Neural cell (in vitro differentiated cells): ENCODE results near the gene ACTA2. TPM values are rescaled to one million over a fixed set of nuclear protein-coding genes. Genes with fewer than 3 reads are reported as not detected.

Source experiments
- H2AFZ ChIP-seq: fragments of 200-600, 300-800 bp; sonication (generic), shearing (Covaris generic); 2 replicates; pipeline ENCODE4 v1.6.0; 2014; ENCODE audit warnings: low read depth, mild to moderate bottlenecking, antibody characterized with exemption, low read length, moderate library complexity
- H3F3A ChIP-seq: fragments of 200-600 bp; shearing (Covaris generic); 2 replicates; pipeline ENCODE4 v1.6.1; 2016; ENCODE audit warnings: mild to moderate bottlenecking, moderate library complexity, mixed read lengths, antibody characterized with exemption, low read length; ENCODE audit not compliant: insufficient read depth, poor library complexity, severe bottlenecking
- H3K27ac ChIP-seq: fragments of 200-600, 300-800 bp; sonication (generic), shearing (Covaris generic); 2 replicates; pipeline ENCODE4 v1.5.1; 2014; ENCODE audit warnings: mild to moderate bottlenecking, low read length, moderate library complexity
- H3K27me3 ChIP-seq: fragments of 300-800, 200-600 bp; sonication (generic), shearing (Covaris generic); 2 replicates; pipeline ENCODE4 v1.6.0; 2014; ENCODE audit warnings: mild to moderate bottlenecking, low read depth, low read length, moderate library complexity; ENCODE audit not compliant: insufficient read depth
- H3K36me3 ChIP-seq: fragments of 300-800, 200-600 bp; sonication (generic), shearing (Covaris generic); 2 replicates; pipeline ENCODE4 v1.5.1; 2014; ENCODE audit warnings: mild to moderate bottlenecking, antibody characterized with exemption, low read length, moderate library complexity; ENCODE audit not compliant: insufficient read depth
- H3K4me2 ChIP-seq: fragments of 300-800, 200-600 bp; sonication (generic), shearing (Covaris generic); 2 replicates; pipeline ENCODE4 v1.6.0; 2014; ENCODE audit warnings: mild to moderate bottlenecking, low read length
- H3K4me3 ChIP-seq: fragments of 300-800, 200-600 bp; sonication (generic), shearing (Covaris generic); 2 replicates; pipeline ENCODE4 v1.5.1; 2014; ENCODE audit warnings: mild to moderate bottlenecking, low read length, moderate library complexity
- H3K79me2 ChIP-seq: fragments of 200-600 bp; shearing (Covaris generic); replicated peaks from 2 replicates; pipeline ENCODE4 v1.6.0; 2014; ENCODE audit warnings: mild to moderate bottlenecking, low read length, moderate library complexity; ENCODE audit not compliant: insufficient read depth
- H3K9ac ChIP-seq: fragments of 300-800, 200-600 bp; sonication (generic), shearing (Covaris generic); 2 replicates; pipeline ENCODE4 v1.6.1; 2016; ENCODE audit warnings: mild to moderate bottlenecking, low read length, mixed read lengths
- H3K9me2 ChIP-seq: fragments of 200-600 bp; shearing (Covaris generic); 2 replicates; pipeline ENCODE4 v1.6.1; 2016; ENCODE audit warnings: mild to moderate bottlenecking, low read length, mixed read lengths; ENCODE audit not compliant: insufficient read depth
- H3K9me3 ChIP-seq: fragments of 200-600, 300-800 bp; sonication (generic), shearing (Covaris generic); 2 replicates; pipeline ENCODE4 v1.6.1; 2016; ENCODE audit warnings: mild to moderate bottlenecking, mixed run types, low read length, moderate library complexity, mixed read lengths
- H4K20me1 ChIP-seq: fragments of 200-600 bp; shearing (Covaris generic); 2 replicates; pipeline ENCODE4 v1.6.1; 2016; ENCODE audit warnings: mild to moderate bottlenecking, mixed run types; ENCODE audit not compliant: insufficient read depth
- EP300 ChIP-seq: fragments of 450-650 bp; conservative IDR thresholded peaks from 2 replicates; pipeline ENCODE4 v1.6.1; 2014; ENCODE audit warnings: antibody characterized with exemption, mild to moderate bottlenecking, moderate library complexity; ENCODE audit not compliant: poor library complexity, severe bottlenecking
- EZH2 ChIP-seq: fragments of 200-600, 300-800 bp; shearing (Covaris generic), sonication (generic); IDR thresholded peaks from 2 replicates; pipeline ENCODE4 v1.6.1; 2014; ENCODE audit warnings: antibody characterized with exemption, low read length, borderline replicate concordance, mild to moderate bottlenecking; ENCODE audit not compliant: insufficient read depth, poor library complexity, severe bottlenecking
- MXI1 ChIP-seq: fragments of 450-650 bp; conservative IDR thresholded peaks from 2 replicates; pipeline ENCODE4 v1.6.1; 2014; ENCODE audit warnings: antibody characterized with exemption, mild to moderate bottlenecking; ENCODE audit not compliant: poor library complexity, severe bottlenecking
- POLR2AphosphoS5 ChIP-seq: IDR thresholded peaks from 2 replicates; pipeline ENCODE4 v1.6.1; 2012
- RAD21 ChIP-seq: fragments of 450-650 bp; conservative IDR thresholded peaks from 2 replicates; pipeline ENCODE4 v1.6.1; 2014; ENCODE audit warnings: antibody characterized with exemption, mild to moderate bottlenecking, moderate library complexity
- REST ChIP-seq: IDR thresholded peaks from 2 replicates; pipeline ENCODE4 v1.6.1; 2012; ENCODE audit warnings: borderline replicate concordance
- SMC3 ChIP-seq: fragments of 450-650 bp; conservative IDR thresholded peaks from 2 replicates; pipeline ENCODE4 v1.6.1; 2014; ENCODE audit warnings: antibody characterized with exemption, mild to moderate bottlenecking, moderate library complexity; ENCODE audit not compliant: poor library complexity
- TAF1 ChIP-seq: IDR thresholded peaks from 2 replicates; pipeline ENCODE4 v1.6.1; 2012; ENCODE audit warnings: low read depth
- polyA plus RNA-seq: library from polyadenylated mRNA; depleted of rRNA; stranded (reverse); fragments of >200 nt; gene quantifications from 2 replicates; pipeline ENCODE4 v1.2.3, GENCODE V29; 2014
- TF ChIP-seq, protein P1 (sequence below): fragments of 450-650 bp; IDR thresholded peaks from 2 replicates; pipeline ENCODE4 v1.5.1; 2014; ENCODE audit warnings: antibody characterized with exemption, mild to moderate bottlenecking, moderate library complexity; ENCODE audit not compliant: poor library complexity, severe bottlenecking

ACTA2 gene
- polyA plus RNA-seq, 1 donor from 2014 or later = 0.53 TPM

- Histone ChIP-seq H3K27ac (no peak overlapping the region), H3K4me2 (no peak overlapping the region), H3K36me3 (no peaks in the 10 kb centered on the region), H2AFZ (no peak overlapping the region), H3K9me3 (no peaks in the 10 kb centered on the region), H3K79me2 (no peaks in the 10 kb centered on the region), H3K9me2 (no peaks in the 10 kb centered on the region), H3K4me3 (no peak overlapping the region), H3K9ac (no peak overlapping the region), H4K20me1 (no peaks in the 10 kb centered on the region), H3K27me3 (no peaks in the 10 kb centered on the region), H3F3A (no peaks in the 10 kb centered on the region)
- TF ChIP-seq SMC3 (no peak), POLR2AphosphoS5 (no peak)
These were observed 29.8 kb upstream of the ACTA2 start for GRCh38 chr10:88982366-88982765.

DNA sequence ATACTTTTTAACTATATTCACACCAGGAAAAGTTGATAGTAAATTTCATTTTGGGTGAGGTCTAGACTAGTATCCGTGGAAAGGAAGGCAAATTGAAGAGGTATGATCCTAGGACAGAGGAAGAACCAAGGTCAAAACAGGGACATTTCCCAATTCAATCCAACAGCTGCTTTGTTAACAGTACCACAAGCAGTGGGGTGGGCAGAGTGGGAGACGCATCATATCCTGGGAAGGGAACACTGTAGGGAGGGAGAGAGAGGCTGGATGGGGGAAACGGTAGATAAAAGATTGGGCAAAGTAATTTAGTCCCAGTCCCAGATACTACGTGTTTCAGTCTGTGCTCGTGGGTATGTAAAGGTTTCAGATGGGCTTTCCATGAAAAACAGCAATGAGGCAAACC lies 28.9 kb upstream of the ACTA2 start:
- H3K9me2 ChIP-seq = no peaks in the 10 kb centered on the region
- no peaks in the 10 kb centered on the region for H3K27me3 ChIP-seq
- H3K27ac ChIP-seq = no peak overlapping the region
- no peaks in the 10 kb centered on the region for H3F3A ChIP-seq
- no peaks in the 10 kb centered on the region for H3K36me3 ChIP-seq
- H3K9ac ChIP-seq = no peak overlapping the region
- no peak overlapping the region for H3K4me3 ChIP-seq
- H2AFZ ChIP-seq = no peak overlapping the region
- TF ChIP-seq TAF1 (no peak), REST (no peak), RAD21 (no peak), EZH2 (no peak), POLR2AphosphoS5 (no peak), EP300 (no peak), SMC3 (no peak), MXI1 (no peak)
- TF ChIP-seq, protein P1, sequence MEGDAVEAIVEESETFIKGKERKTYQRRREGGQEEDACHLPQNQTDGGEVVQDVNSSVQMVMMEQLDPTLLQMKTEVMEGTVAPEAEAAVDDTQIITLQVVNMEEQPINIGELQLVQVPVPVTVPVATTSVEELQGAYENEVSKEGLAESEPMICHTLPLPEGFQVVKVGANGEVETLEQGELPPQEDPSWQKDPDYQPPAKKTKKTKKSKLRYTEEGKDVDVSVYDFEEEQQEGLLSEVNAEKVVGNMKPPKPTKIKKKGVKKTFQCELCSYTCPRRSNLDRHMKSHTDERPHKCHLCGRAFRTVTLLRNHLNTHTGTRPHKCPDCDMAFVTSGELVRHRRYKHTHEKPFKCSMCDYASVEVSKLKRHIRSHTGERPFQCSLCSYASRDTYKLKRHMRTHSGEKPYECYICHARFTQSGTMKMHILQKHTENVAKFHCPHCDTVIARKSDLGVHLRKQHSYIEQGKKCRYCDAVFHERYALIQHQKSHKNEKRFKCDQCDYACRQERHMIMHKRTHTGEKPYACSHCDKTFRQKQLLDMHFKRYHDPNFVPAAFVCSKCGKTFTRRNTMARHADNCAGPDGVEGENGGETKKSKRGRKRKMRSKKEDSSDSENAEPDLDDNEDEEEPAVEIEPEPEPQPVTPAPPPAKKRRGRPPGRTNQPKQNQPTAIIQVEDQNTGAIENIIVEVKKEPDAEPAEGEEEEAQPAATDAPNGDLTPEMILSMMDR = no peak
- no peaks in the 10 kb centered on the region for H4K20me1 ChIP-seq
- no peaks in the 10 kb centered on the region for H3K79me2 ChIP-seq
- no peaks in the 10 kb centered on the region for H3K9me3 ChIP-seq
- H3K4me2 ChIP-seq = no peak overlapping the region

DNA sequence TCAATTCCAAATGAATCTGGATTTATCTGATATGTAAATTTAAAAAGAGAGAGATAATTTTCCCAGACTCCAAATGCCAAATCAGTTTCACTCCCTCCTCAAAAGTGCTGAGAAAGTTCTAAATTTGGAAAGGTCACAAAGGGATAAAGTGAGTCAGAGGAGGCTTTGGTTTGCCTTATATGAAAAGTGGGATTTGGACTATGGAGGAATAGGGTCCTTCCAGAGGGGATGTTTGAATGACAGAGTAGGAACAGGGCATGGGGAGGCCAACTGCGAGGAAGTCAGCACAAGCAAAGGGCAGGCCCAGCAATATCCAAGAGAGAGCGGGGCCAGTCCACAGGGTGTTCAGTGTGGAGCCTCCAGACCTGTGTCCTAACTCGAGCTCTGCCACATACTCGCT lies 28.2 kb upstream of the ACTA2 start:
- Histone ChIP-seq H3K27ac (no peak overlapping the region), H4K20me1 (no peaks in the 10 kb centered on the region)

More for the DNA sequence above, 28.2 kb upstream of the ACTA2 start:
- Histone ChIP-seq H3K9ac (no peak overlapping the region), H3K27me3 (no peaks in the 10 kb centered on the region), H3K9me3 (no peaks in the 10 kb centered on the region), H3K4me2 (no peak overlapping the region), H3K4me3 (no peak overlapping the region), H3K79me2 (no peaks in the 10 kb centered on the region), H3K36me3 (no peaks in the 10 kb centered on the region), H3K9me2 (no peaks in the 10 kb centered on the region), H2AFZ (no peak overlapping the region), H3F3A (no peaks in the 10 kb centered on the region)
- TF ChIP-seq, protein P1 = no peak
- TF ChIP-seq MXI1 (no peak), RAD21 (no peak), POLR2AphosphoS5 (no peak), TAF1 (no peak), EZH2 (no peak), SMC3 (no peak), REST (no peak), EP300 (no peak)
